GM19193 (cell line): ENCODE results near the gene TAF3.

Experiments used
- POLR2A ChIP-seq: IDR thresholded peaks from 4 replicates; pipeline ENCODE4 v1.6.1; 2011; ENCODE audit not compliant: insufficient read depth, insufficient read length; ENCODE audit errors: extremely low read depth

TAF3 gene

GRCh38 chr10:8004469-8005000, 186.2 kb downstream of the TAF3 start:
- TF ChIP-seq POLR2A: no peak

- TF ChIP-seq POLR2A: no peak
These were observed 188.1 kb downstream of the TAF3 start for GRCh38 chr10:8006274-8006999.

- no peak for TF ChIP-seq POLR2A
These were observed 190.7 kb downstream of the TAF3 start for GRCh38 chr10:8009031-8009430.

- TF ChIP-seq POLR2A: no peak
These were observed 194.7 kb downstream of the TAF3 start for GRCh38 chr10:8013006-8013405.

GRCh38 chr10:8013619-8014018, 195.3 kb downstream of the TAF3 start:
- no peak for TF ChIP-seq POLR2A

- no peak for TF ChIP-seq POLR2A
These were observed 196.3 kb downstream of the TAF3 start for GRCh38 chr10:8014649-8015048.

GRCh38 chr10:8017277-8017676, 199.0 kb downstream of the TAF3 start:
- TF ChIP-seq POLR2A: no peak

- no peak for TF ChIP-seq POLR2A
These were observed 205.0 kb downstream of the TAF3 start for GRCh38 chr10:8023321-8023720.

- TF ChIP-seq POLR2A: no peak
These were observed 205.5 kb downstream of the TAF3 start for GRCh38 chr10:8023851-8024250.

- TF ChIP-seq POLR2A: no peak
These were observed 208.3 kb downstream of the TAF3 start for GRCh38 chr10:8026349-8027259.

- no peak for TF ChIP-seq POLR2A
These were observed 214.3 kb downstream of the TAF3 start for GRCh38 chr10:8032558-8032957.

GRCh38 chr10:8033812-8034465, 215.6 kb downstream of the TAF3 start:
- no peak for TF ChIP-seq POLR2A

- no peak for TF ChIP-seq POLR2A
These were observed 216.2 kb downstream of the TAF3 start for GRCh38 chr10:8034466-8035005.

GRCh38 chr10:8035006-8035640, 216.8 kb downstream of the TAF3 start:
- TF ChIP-seq POLR2A: no peak
